GM19025 (cell line): ENCODE data around the gene PTGDR2.
A peak's percentile ranks its signal among the peaks of the same experiment; 100 is the strongest.
"Not testable (repeated sequence)": the region's sequence is repeated elsewhere in the genome, so short reads cannot be mapped to it uniquely, and the experiment has no call there.

ENCODE experiments used
- ATAC-seq: cut with Tn5 transposase; IDR thresholded peaks from one replicate; pipeline ENCODE4 v1.9.1; 2021; ENCODE audit warnings: mild to moderate bottlenecking, low read depth, moderate library complexity; ENCODE audit not compliant: unreplicated experiment

The PTGDR2 gene

GRCh38 chr11:60844045-60844869, 11.5 kb downstream of the PTGDR2 start:
- ATAC-seq = no peak

GRCh38 chr11:60842668-60843600, 12.8 kb downstream of the PTGDR2 start:
- ATAC-seq = no peak

- ATAC-seq = peak; percentile 78
Measured at GRCh38 chr11:60841797-60842667, 13.7 kb downstream of the PTGDR2 start, which contains the start of gene CCDC86. CCDC86 (plus strand) TSS chr11:60842113; CDS start chr11:60842125, 12 bp downstream.

GRCh38 chr11:60840470-60841430, 15.0 kb downstream of the PTGDR2 start:
- ATAC-seq = no peak

GRCh38 chr11:60838132-60838531, 17.6 kb downstream of the PTGDR2 start:
- no peak for ATAC-seq

- ATAC-seq = no peak
Measured at GRCh38 chr11:60836866-60837515, 18.8 kb downstream of the PTGDR2 start.

GRCh38 chr11:60835534-60835846, 20.3 kb downstream of the PTGDR2 start:
- ATAC-seq = no peak

- ATAC-seq = no peak
Measured at GRCh38 chr11:60834742-60835533, 20.8 kb downstream of the PTGDR2 start.

GRCh38 chr11:60831501-60832079, 24.2 kb downstream of the PTGDR2 start:
- ATAC-seq = no peak

- peak; percentile 55 for ATAC-seq
Measured at GRCh38 chr11:60831143-60831500, 24.6 kb downstream of the PTGDR2 start.

- no peak for ATAC-seq
Measured at GRCh38 chr11:60830478-60831142, 25.1 kb downstream of the PTGDR2 start.

- no peak for ATAC-seq
Measured at GRCh38 chr11:60825790-60826189, 30.0 kb downstream of the PTGDR2 start.

GRCh38 chr11:60825118-60825517, 30.6 kb downstream of the PTGDR2 start:
- ATAC-seq = no peak

GRCh38 chr11:60823745-60824306, 31.9 kb downstream of the PTGDR2 start:
- ATAC-seq = not testable (repeated sequence)

- ATAC-seq = peak; percentile 49
Measured at GRCh38 chr11:60821827-60822599, 33.7 kb downstream of the PTGDR2 start.

- no peak for ATAC-seq
Measured at GRCh38 chr11:60818057-60818456, 37.7 kb downstream of the PTGDR2 start.
